DMS 273 (cell line): ENCODE data around the gene PTPN12.
A peak's percentile ranks its signal among the peaks of the same experiment; 100 is the strongest.

Experiments used
- DNase-seq: peaks from one replicate; lab custom pipeline; 2025; ENCODE audit not compliant: unreplicated experiment; lab: John Stamatoyannopoulos, UW

Gene PTPN12

GRCh38 chr7:77658928-77659327 is 121.8 kb downstream of the PTPN12 start:
- DNase-seq = no peak

GRCh38 chr7:77661816-77662215 is 124.7 kb downstream of the PTPN12 start:
- no peak for DNase-seq

- no peak for DNase-seq
Observed at GRCh38 chr7:77662869-77663268, 125.8 kb downstream of the PTPN12 start.

- DNase-seq = no peak
Observed at GRCh38 chr7:77664715-77665114, 127.6 kb downstream of the PTPN12 start.

GRCh38 chr7:77665161-77665560 is 128.1 kb downstream of the PTPN12 start:
- DNase-seq = peak; percentile 48

DNA sequence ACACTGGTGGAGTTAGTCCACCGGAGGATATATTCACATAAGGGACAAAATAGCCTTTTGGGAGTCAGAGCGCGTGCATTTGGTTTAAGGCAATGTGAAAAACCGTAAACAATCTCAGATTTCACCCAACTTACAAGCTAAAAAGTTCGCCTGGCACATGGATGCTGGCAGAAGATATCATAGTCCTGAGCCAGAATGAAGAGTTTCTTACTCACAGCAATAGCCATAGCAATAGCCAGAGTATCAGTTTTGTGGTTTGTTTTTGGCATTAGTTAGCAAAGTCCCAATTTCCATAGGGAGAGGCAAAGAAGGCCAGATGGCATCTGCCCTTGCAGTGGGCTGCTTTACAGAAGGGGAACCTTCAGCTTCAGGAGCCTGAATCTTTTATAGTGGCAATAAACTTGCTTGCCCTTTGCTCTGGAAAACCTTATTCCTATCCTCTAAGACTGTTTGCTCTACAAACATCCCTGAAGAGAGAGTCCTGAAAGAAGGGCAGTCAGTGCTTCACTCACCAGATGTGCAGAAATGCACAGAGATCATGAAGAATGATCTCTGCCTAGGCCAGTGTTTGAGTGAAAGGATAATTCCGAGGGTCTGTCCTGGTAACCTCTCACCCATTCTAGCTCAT is 130.5 kb downstream of the PTPN12 start:
- DNase-seq = peak; percentile 82

DNA sequence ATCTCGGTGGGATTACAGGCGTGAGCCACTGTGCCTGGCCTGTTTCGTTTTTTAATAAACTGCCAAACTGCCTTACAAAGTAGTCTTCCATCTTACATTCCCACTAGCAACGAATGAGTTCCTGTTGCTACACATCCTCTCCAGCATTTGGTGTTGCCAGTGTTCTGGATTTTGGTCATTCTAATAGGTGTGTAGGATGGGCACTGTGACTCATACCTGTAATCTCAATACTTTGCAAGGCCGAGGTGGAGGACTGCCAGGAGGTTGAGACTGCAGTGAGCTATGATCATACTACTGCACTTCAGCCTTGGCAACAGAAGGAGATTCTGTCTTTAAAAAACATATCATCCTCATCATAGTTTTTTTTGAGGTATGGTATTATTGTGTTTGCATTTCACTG is 137.8 kb downstream of the PTPN12 start:
- no peak for DNase-seq

DNA sequence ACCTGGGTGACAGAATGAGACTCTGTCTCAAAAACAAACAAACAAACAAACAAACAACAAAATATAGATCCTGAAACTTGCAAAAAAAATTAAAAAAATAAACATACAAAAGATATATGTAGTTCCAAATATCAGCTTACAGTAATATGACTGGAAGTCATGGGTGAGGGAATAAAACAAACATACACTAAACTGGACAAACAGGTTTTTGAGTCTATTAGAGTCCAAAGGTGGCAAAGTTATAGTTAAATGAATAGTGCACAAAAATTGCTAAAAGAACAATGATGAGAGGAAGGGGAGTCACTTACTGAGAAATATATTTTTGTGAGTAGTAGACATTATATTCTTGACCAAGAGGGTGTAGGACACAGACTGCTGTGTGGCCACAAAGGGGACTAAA is 142.5 kb downstream of the PTPN12 start:
- DNase-seq = no peak

DNA sequence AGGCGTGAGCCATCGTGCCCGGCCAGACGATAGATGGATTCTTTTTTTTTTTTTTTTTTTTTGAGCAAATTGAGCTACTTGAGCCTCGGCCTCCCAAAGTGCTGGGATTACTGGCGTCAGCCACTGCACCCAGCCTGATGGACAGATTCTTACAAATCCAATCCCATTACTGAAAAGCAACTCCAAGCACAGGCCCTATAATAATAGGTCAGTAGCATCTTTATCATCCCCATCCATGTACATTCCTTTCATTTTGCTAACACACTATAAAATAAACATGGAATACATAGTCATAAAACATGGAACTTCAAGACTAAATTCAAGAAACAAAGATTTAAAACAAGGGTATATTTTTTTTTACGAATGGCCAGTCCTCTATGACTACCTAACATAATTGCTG is 143.2 kb downstream of the PTPN12 start:
- no peak for DNase-seq

DNA sequence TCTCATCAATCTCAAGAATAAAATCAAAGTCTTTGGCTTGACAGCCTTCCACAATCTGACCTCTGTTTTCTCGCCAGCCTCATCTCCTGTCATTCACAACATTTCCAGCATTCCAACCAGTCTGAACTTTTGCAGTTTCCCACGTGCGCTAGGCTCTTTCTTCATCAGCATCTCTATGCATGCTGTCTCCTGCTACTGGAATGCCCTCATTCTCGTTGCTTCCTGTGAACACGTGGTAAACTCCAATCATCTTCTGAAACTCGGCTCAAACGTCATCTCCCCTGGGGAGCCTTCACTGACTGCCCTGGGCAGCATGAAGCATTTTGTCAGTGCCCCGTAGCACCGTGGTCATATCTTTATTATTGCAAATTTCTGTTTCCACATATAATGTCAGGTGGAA is 146.9 kb downstream of the PTPN12 start:
- DNase-seq = no peak

GRCh38 chr7:77685233-77685632 is 148.1 kb downstream of the PTPN12 start:
- DNase-seq = no peak

DNA sequence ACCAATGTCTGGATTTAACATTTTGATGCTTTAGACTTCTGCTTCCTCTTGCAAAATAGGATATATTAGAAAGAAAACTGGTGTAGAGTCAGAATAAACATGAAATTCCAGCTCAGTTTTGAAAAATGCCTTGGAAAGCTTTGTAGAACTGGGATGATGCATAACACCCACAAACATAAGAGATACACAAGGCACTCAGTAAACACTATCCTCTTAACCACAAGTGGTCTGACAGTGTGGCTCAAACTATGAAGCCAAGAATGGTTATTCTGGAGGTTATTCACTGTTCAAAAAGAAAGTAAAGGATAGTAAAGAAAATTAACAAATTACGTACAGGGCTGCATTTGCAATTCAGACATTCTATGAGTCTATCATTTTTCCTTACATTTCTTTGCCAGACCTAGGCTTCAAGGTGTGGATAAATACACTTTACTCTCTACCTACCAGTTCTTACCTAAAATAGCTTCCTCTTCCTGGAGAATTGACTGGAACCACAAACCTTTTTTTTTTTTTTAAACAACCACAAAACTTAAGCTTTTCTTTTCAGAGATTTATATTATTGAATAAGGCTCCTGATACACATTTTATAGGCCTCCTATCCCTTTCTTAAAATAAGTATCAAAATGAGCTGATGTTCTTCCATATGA is 150.1 kb downstream of the PTPN12 start:
- DNase-seq = no peak

- no peak for DNase-seq
Observed at GRCh38 chr7:77687747-77688144, 150.7 kb downstream of the PTPN12 start.
